ENCODE data around the gene RPL13A.

The RPL13A gene

DNA sequence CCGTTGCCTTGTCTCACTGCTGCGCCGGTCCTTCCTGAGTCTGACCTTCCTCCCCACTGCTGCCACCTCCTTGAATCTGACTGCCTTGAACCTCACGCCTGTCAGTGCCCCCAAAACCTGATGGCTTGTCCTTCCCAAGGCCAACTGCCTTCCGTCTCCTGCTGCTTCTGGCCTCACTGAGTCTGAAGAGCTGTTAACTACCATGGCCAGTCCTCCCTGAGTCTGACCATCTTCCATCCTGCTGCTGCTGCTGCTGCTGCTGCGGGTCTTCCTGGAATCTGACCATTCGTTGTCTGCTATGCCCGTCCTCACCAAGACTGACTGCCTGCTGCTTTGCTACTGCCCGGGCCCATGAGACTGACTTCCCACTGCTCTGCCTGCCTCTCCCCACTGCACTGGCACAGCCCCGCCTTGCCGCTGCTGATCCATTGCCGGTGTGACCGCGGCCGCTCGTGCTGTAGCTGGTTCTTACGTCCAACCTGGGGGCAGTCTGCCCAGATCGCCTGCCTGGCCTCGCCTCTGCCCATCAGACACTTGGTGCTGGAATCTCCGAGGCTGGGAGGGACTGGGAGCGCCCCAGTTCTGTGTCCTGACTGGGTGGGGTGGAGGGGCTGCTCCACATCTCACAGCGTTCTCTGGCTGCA lies 37.5 kb downstream of the RPL13A start:
- H3K36me3 ChIP-seq (replicated peaks), result peaks cover 2% of the 10 kb centered on the region
- in situ Hi-C loops (cut with HindIII; ENCODE audit: low pct_ligation_motif_present, low sequenced_read_pairs), result no loop called here
- H3K27ac ChIP-seq, result no peak overlapping the region
- DNase-seq, result no peak
- H3K4me3 ChIP-seq (ENCODE audit: low read depth, low read length), result no peak overlapping the region
- TF ChIP-seq, protein P1, sequence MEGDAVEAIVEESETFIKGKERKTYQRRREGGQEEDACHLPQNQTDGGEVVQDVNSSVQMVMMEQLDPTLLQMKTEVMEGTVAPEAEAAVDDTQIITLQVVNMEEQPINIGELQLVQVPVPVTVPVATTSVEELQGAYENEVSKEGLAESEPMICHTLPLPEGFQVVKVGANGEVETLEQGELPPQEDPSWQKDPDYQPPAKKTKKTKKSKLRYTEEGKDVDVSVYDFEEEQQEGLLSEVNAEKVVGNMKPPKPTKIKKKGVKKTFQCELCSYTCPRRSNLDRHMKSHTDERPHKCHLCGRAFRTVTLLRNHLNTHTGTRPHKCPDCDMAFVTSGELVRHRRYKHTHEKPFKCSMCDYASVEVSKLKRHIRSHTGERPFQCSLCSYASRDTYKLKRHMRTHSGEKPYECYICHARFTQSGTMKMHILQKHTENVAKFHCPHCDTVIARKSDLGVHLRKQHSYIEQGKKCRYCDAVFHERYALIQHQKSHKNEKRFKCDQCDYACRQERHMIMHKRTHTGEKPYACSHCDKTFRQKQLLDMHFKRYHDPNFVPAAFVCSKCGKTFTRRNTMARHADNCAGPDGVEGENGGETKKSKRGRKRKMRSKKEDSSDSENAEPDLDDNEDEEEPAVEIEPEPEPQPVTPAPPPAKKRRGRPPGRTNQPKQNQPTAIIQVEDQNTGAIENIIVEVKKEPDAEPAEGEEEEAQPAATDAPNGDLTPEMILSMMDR (IDR thresholded peaks at IDR 0.05; ENCODE audit: low read depth, low read length, missing control alignments), result no peak
- no peaks in the 10 kb centered on the region for H3K27me3 ChIP-seq (replicated peaks)

DNA sequence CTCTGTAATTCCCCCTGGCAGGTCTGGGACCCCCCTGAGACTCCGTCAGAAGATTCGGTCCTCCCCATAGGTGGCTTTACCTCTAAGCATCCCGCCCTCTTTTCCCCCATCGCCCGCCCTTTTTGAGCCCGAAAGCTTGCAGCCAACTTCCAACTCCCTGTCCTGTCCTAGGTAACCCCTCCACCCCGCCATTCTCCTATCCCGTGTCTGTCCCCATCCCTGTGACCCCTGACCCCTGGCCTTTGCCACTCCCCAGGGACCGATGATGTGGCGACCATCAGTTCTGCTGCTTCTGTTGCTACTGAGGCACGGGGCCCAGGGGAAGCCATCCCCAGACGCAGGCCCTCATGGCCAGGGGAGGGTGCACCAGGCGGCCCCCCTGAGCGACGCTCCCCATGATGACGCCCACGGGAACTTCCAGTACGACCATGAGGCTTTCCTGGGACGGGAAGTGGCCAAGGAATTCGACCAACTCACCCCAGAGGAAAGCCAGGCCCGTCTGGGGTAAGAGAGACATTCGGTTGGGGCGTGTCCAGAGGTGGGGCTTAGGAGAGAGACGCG lies 40.9 kb downstream of the RPL13A start:
- DNase-seq, result peak; percentile 44
- TF ChIP-seq, protein P1 (IDR thresholded peaks at IDR 0.05; ENCODE audit: low read depth, low read length, missing control alignments), result no peak
- peak overlapping the region; percentile 76 for H3K27ac ChIP-seq
- in situ Hi-C loops (cut with HindIII; ENCODE audit: low pct_ligation_motif_present, low sequenced_read_pairs), result no loop called here
- peak overlapping the region; percentile 78 for H3K4me3 ChIP-seq (ENCODE audit: low read depth, low read length)
- H3K36me3 ChIP-seq (replicated peaks), result peaks cover 23% of the 10 kb centered on the region
- no peaks in the 10 kb centered on the region for H3K27me3 ChIP-seq (replicated peaks)

DNA sequence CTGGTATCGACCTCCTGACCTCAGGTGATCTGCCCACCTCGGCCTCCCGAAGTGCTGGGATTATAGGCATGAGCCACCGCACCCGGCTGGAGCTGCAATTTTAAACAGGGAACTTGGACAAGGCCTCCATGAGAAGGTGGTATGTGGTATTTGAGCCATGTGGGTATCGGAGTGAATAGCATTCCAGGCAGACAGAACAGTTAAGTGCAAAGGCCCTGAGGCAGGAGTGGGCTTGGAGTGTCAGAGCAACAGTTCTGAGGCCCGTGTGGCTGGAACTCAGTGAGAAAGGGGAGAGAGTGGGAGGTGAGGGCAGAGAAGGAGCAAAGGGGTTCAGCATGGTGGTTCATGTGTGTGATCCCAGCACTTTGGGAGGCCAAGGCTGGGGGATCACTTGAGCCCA lies 43.3 kb downstream of the RPL13A start:
- H3K36me3 ChIP-seq (replicated peaks), result peaks cover 34% of the 10 kb centered on the region

DNA sequence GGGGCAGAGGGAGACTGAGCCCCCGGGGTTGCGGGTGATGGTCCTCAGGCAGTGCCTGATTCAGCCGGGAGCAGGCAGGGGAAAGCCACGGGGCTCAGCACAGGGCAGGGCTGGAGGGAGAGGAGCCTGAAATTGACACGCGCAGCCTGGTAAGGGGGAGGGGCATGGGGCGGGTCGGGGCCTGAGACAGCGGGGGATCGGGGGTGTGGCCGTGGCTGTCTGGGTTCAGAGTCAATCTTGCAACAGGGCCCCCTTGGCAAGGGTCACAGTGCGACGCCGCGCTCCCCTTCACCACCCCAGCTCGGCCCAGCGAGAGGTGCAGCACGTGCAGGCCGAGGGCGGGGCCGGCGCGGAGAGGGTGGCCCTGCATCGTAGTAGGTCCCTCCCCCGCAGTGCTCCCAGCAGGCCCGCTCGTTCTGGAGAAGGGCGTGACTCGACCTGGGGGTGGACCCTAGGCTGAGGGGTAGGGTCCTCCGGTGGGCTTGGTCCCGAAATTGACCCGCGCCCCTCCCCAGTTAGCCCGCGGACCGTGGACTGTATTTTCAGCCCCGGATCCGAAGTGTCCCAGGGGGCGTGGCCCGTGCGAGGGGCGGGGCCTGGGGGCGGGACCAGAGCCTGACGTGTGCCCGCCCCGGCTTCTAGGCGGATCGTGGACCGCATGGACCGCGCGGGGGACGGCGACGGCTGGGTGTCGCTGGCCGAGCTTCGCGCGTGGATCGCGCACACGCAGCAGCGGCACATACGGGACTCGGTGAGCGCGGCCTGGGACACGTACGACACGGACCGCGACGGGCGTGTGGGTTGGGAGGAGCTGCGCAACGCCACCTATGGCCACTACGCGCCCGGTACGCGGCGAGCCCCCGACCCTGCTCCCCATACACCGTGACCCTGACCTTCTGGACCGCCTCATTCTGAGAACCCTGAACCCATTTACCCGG lies 46.4 kb downstream of the RPL13A start:
- Histone ChIP-seq H3K27me3 (replicated peaks) (no peaks in the 10 kb centered on the region), H3K36me3 (replicated peaks) (peaks cover 47% of the 10 kb centered on the region), H3K4me3 (ENCODE audit: low read depth, low read length) (peak overlapping the region; percentile 64), H3K27ac (peak overlapping the region; percentile 68)
- TF ChIP-seq, protein P1 (IDR thresholded peaks at IDR 0.05; ENCODE audit: low read depth, low read length, missing control alignments), result peak; percentile 48
- in situ Hi-C loops (cut with HindIII; ENCODE audit: low pct_ligation_motif_present, low sequenced_read_pairs), result no loop called here
- DNase-seq, result peak; percentile 44

More for the DNA sequence above, 43.3 kb downstream of the RPL13A start:
- H3K4me3 ChIP-seq (ENCODE audit: low read depth, low read length), result no peak overlapping the region
- in situ Hi-C loops (cut with HindIII; ENCODE audit: low pct_ligation_motif_present, low sequenced_read_pairs), result no loop called here
- no peak for DNase-seq
- no peaks in the 10 kb centered on the region for H3K27me3 ChIP-seq (replicated peaks)
- TF ChIP-seq, protein P1 (IDR thresholded peaks at IDR 0.05; ENCODE audit: low read depth, low read length, missing control alignments), result no peak
- no peak overlapping the region for H3K27ac ChIP-seq

DNA sequence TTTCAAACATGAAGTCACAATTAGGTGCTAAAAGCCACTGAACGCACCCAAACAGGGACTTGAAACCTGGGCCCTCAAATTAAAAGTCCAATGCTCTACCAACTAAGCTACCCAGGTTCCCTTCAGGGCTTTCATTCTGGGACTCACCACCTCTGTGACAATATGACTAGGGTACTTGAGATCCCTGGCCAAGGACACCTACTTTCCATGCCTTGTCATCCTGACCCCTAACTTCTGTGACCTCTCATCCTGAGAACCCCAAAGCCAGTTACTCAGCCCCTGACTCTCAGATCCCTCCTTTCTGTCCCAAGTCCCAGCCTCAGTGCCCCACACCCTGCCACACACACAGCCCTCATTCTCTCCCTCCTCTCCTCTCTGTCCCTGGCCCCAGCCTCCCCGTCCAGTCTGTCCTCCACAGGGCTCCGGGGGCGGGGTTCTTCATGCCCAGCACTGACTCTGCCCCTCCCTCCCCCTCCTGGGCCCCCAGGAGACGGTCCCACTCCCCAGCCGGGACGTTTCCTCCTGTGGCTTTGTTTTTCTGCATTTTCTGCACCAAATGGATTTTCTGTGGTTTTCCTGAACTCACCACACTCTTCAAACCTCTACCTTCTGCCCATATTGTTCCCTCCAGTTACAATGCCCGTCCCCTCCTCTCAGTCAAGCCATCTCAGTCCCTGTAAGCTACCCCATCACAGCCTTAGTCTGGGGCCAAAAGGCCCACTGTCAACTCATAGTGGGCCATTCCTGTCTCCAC lies 47.4 kb downstream of the RPL13A start:
- Histone ChIP-seq H3K4me3 (ENCODE audit: low read depth, low read length) (no peak overlapping the region), H3K27me3 (replicated peaks) (no peaks in the 10 kb centered on the region), H3K27ac (no peak overlapping the region), H3K36me3 (replicated peaks) (peaks cover 54% of the 10 kb centered on the region)
- in situ Hi-C loops (cut with HindIII; ENCODE audit: low pct_ligation_motif_present, low sequenced_read_pairs), result no loop called here
- TF ChIP-seq, protein P1 (IDR thresholded peaks at IDR 0.05; ENCODE audit: low read depth, low read length, missing control alignments), result no peak
- no peak for DNase-seq

Data from brain microvascular endothelial cell (primary cell).